ENCODE results near the gene CLMP.

Gene CLMP

GRCh38 chr11:123173040-123173855, 21.8 kb downstream of the CLMP start:
- Histone ChIP-seq H3K4me1 (ENCODE audit: control insufficient read depth, insufficient read depth, low read length, poor library complexity, severe bottlenecking) (no peaks in the 10 kb centered on the region), H3K9me3 (ENCODE audit: control insufficient read depth, low read length) (no peaks in the 10 kb centered on the region), H3K4me3 (ENCODE audit: insufficient read depth, low read depth, low read length, poor library complexity, severe bottlenecking) (no peak overlapping the region), H3K27me3 (replicated peaks; ENCODE audit: control insufficient read depth, insufficient read depth, low read length, poor library complexity, severe bottlenecking) (no peaks in the 10 kb centered on the region), H3K36me3 (ENCODE audit: control insufficient read depth, insufficient read depth, low read length) (no peaks in the 10 kb centered on the region), H3K27ac (ENCODE audit: insufficient read depth, low read length, poor library complexity, severe bottlenecking) (no peak overlapping the region)
- DNase-seq = no peak

- Histone ChIP-seq H3K4me1 (ENCODE audit: control insufficient read depth, insufficient read depth, low read length, poor library complexity, severe bottlenecking) (no peaks in the 10 kb centered on the region), H3K36me3 (ENCODE audit: control insufficient read depth, insufficient read depth, low read length) (no peaks in the 10 kb centered on the region), H3K27me3 (replicated peaks; ENCODE audit: control insufficient read depth, insufficient read depth, low read length, poor library complexity, severe bottlenecking) (no peaks in the 10 kb centered on the region), H3K9me3 (ENCODE audit: control insufficient read depth, low read length) (no peaks in the 10 kb centered on the region), H3K4me3 (ENCODE audit: insufficient read depth, low read depth, low read length, poor library complexity, severe bottlenecking) (no peak overlapping the region), H3K27ac (ENCODE audit: insufficient read depth, low read length, poor library complexity, severe bottlenecking) (no peak overlapping the region)
- no peak for DNase-seq
Observed at GRCh38 chr11:123170929-123171328, 24.1 kb downstream of the CLMP start.

GRCh38 chr11:123169821-123170220, 25.2 kb downstream of the CLMP start:
- Histone ChIP-seq H3K27me3 (replicated peaks; ENCODE audit: control insufficient read depth, insufficient read depth, low read length, poor library complexity, severe bottlenecking) (no peaks in the 10 kb centered on the region), H3K4me3 (ENCODE audit: insufficient read depth, low read depth, low read length, poor library complexity, severe bottlenecking) (no peak overlapping the region)

GRCh38 chr11:123168955-123169484, 26.0 kb downstream of the CLMP start:
- Histone ChIP-seq H3K4me1 (ENCODE audit: control insufficient read depth, insufficient read depth, low read length, poor library complexity, severe bottlenecking) (no peaks in the 10 kb centered on the region), H3K27me3 (replicated peaks; ENCODE audit: control insufficient read depth, insufficient read depth, low read length, poor library complexity, severe bottlenecking) (no peaks in the 10 kb centered on the region), H3K27ac (ENCODE audit: insufficient read depth, low read length, poor library complexity, severe bottlenecking) (no peak overlapping the region), H3K36me3 (ENCODE audit: control insufficient read depth, insufficient read depth, low read length) (no peaks in the 10 kb centered on the region), H3K4me3 (ENCODE audit: insufficient read depth, low read depth, low read length, poor library complexity, severe bottlenecking) (no peak overlapping the region), H3K9me3 (ENCODE audit: control insufficient read depth, low read length) (no peaks in the 10 kb centered on the region)
- DNase-seq = no peak

More at GRCh38 chr11:123169821-123170220, 25.2 kb downstream of the CLMP start:
- Histone ChIP-seq H3K4me1 (ENCODE audit: control insufficient read depth, insufficient read depth, low read length, poor library complexity, severe bottlenecking) (no peaks in the 10 kb centered on the region), H3K36me3 (ENCODE audit: control insufficient read depth, insufficient read depth, low read length) (no peaks in the 10 kb centered on the region), H3K9me3 (ENCODE audit: control insufficient read depth, low read length) (no peaks in the 10 kb centered on the region), H3K27ac (ENCODE audit: insufficient read depth, low read length, poor library complexity, severe bottlenecking) (no peak overlapping the region)
- DNase-seq = no peak

GRCh38 chr11:123168241-123168640, 26.8 kb downstream of the CLMP start:
- H3K4me3 ChIP-seq (ENCODE audit: insufficient read depth, low read depth, low read length, poor library complexity, severe bottlenecking) = no peak overlapping the region
- H3K27ac ChIP-seq (ENCODE audit: insufficient read depth, low read length, poor library complexity, severe bottlenecking) = no peak overlapping the region
- H3K9me3 ChIP-seq (ENCODE audit: control insufficient read depth, low read length) = no peaks in the 10 kb centered on the region
- H3K4me1 ChIP-seq (ENCODE audit: control insufficient read depth, insufficient read depth, low read length, poor library complexity, severe bottlenecking) = no peaks in the 10 kb centered on the region
- DNase-seq = no peak
- no peaks in the 10 kb centered on the region for H3K36me3 ChIP-seq (ENCODE audit: control insufficient read depth, insufficient read depth, low read length)
- no peaks in the 10 kb centered on the region for H3K27me3 ChIP-seq (replicated peaks; ENCODE audit: control insufficient read depth, insufficient read depth, low read length, poor library complexity, severe bottlenecking)

GRCh38 chr11:123166071-123166559, 28.9 kb downstream of the CLMP start:
- Histone ChIP-seq H3K27me3 (replicated peaks; ENCODE audit: control insufficient read depth, insufficient read depth, low read length, poor library complexity, severe bottlenecking) (no peaks in the 10 kb centered on the region), H3K36me3 (ENCODE audit: control insufficient read depth, insufficient read depth, low read length) (no peaks in the 10 kb centered on the region), H3K4me3 (ENCODE audit: insufficient read depth, low read depth, low read length, poor library complexity, severe bottlenecking) (no peak overlapping the region), H3K4me1 (ENCODE audit: control insufficient read depth, insufficient read depth, low read length, poor library complexity, severe bottlenecking) (no peaks in the 10 kb centered on the region), H3K9me3 (ENCODE audit: control insufficient read depth, low read length) (no peaks in the 10 kb centered on the region), H3K27ac (ENCODE audit: insufficient read depth, low read length, poor library complexity, severe bottlenecking) (no peak overlapping the region)
- no peak for DNase-seq

- Histone ChIP-seq H3K36me3 (ENCODE audit: control insufficient read depth, insufficient read depth, low read length) (no peaks in the 10 kb centered on the region), H3K4me3 (ENCODE audit: insufficient read depth, low read depth, low read length, poor library complexity, severe bottlenecking) (no peak overlapping the region), H3K9me3 (ENCODE audit: control insufficient read depth, low read length) (no peaks in the 10 kb centered on the region), H3K27me3 (replicated peaks; ENCODE audit: control insufficient read depth, insufficient read depth, low read length, poor library complexity, severe bottlenecking) (no peaks in the 10 kb centered on the region), H3K27ac (ENCODE audit: insufficient read depth, low read length, poor library complexity, severe bottlenecking) (no peak overlapping the region), H3K4me1 (ENCODE audit: control insufficient read depth, insufficient read depth, low read length, poor library complexity, severe bottlenecking) (no peaks in the 10 kb centered on the region)
- no peak for DNase-seq
Observed at GRCh38 chr11:123164732-123165450, 30.2 kb downstream of the CLMP start.

- Histone ChIP-seq H3K36me3 (ENCODE audit: control insufficient read depth, insufficient read depth, low read length) (no peaks in the 10 kb centered on the region), H3K4me1 (ENCODE audit: control insufficient read depth, insufficient read depth, low read length, poor library complexity, severe bottlenecking) (no peaks in the 10 kb centered on the region), H3K27me3 (replicated peaks; ENCODE audit: control insufficient read depth, insufficient read depth, low read length, poor library complexity, severe bottlenecking) (no peaks in the 10 kb centered on the region), H3K9me3 (ENCODE audit: control insufficient read depth, low read length) (no peaks in the 10 kb centered on the region), H3K4me3 (ENCODE audit: insufficient read depth, low read depth, low read length, poor library complexity, severe bottlenecking) (no peak overlapping the region), H3K27ac (ENCODE audit: insufficient read depth, low read length, poor library complexity, severe bottlenecking) (no peak overlapping the region)
- no peak for DNase-seq
Observed at GRCh38 chr11:123163621-123164020, 31.4 kb downstream of the CLMP start.

GRCh38 chr11:123161376-123162030, 33.5 kb downstream of the CLMP start:
- Histone ChIP-seq H3K27me3 (replicated peaks; ENCODE audit: control insufficient read depth, insufficient read depth, low read length, poor library complexity, severe bottlenecking) (no peaks in the 10 kb centered on the region), H3K27ac (ENCODE audit: insufficient read depth, low read length, poor library complexity, severe bottlenecking) (no peak overlapping the region), H3K36me3 (ENCODE audit: control insufficient read depth, insufficient read depth, low read length) (no peaks in the 10 kb centered on the region), H3K4me1 (ENCODE audit: control insufficient read depth, insufficient read depth, low read length, poor library complexity, severe bottlenecking) (no peaks in the 10 kb centered on the region), H3K9me3 (ENCODE audit: control insufficient read depth, low read length) (no peaks in the 10 kb centered on the region), H3K4me3 (ENCODE audit: insufficient read depth, low read depth, low read length, poor library complexity, severe bottlenecking) (no peak overlapping the region)
- no peak for DNase-seq

Data from effector memory CD4-positive, alpha-beta T cell (primary cell).